HG02763 (cell line): ENCODE measurements around the gene CADM3.

ENCODE experiments used
- ATAC-seq: cut with Tn5 transposase; IDR thresholded peaks from one replicate; pipeline ENCODE4 v1.9.1; 2021; ENCODE audit warnings: mild to moderate bottlenecking, moderate library complexity; ENCODE audit not compliant: unreplicated experiment

CADM3 gene

GRCh38 chr1:159248311-159248710 lies 76.9 kb downstream of the CADM3 start:
- no peak for ATAC-seq

- no peak for ATAC-seq
Observed at GRCh38 chr1:159250638-159251216, 79.3 kb downstream of the CADM3 start.
